UCSD-AML1 (cell line): ENCODE results near the gene ABCA5.
"Not testable (repeated sequence)": the region's sequence is repeated elsewhere in the genome, so short reads cannot be mapped to it uniquely, and the experiment has no call there.

Experiments
- DNase-seq: peaks from one replicate; lab custom pipeline; 2025; ENCODE audit not compliant: unreplicated experiment; lab: John Stamatoyannopoulos, UW

Gene ABCA5

GRCh38 chr17:69333561-69333960 lies 6.6 kb upstream of the ABCA5 start:
- DNase-seq, result no peak

- no peak for DNase-seq
Measured at GRCh38 chr17:69331756-69332155, 4.8 kb upstream of the ABCA5 start.

- no peak for DNase-seq
Measured at GRCh38 chr17:69326377-69327059, 415 bp downstream of the ABCA5 start.

- no peak for DNase-seq
Measured at GRCh38 chr17:69325518-69326376, 1.2 kb downstream of the ABCA5 start.

- DNase-seq, result no peak
Measured at GRCh38 chr17:69323806-69324205, 3.1 kb downstream of the ABCA5 start.

- DNase-seq, result no peak
Measured at GRCh38 chr17:69320908-69321238, 6.1 kb downstream of the ABCA5 start.

GRCh38 chr17:69320210-69320907 lies 6.6 kb downstream of the ABCA5 start:
- DNase-seq, result no peak

GRCh38 chr17:69317625-69318024 lies 9.3 kb downstream of the ABCA5 start:
- no peak for DNase-seq

- no peak for DNase-seq
Measured at GRCh38 chr17:69314246-69315065, 12.5 kb downstream of the ABCA5 start.

- DNase-seq, result no peak
Measured at GRCh38 chr17:69305177-69305576, 21.8 kb downstream of the ABCA5 start.

GRCh38 chr17:69302682-69303081 lies 24.3 kb downstream of the ABCA5 start:
- no peak for DNase-seq

- DNase-seq, result no peak
Measured at GRCh38 chr17:69300222-69300621, 26.7 kb downstream of the ABCA5 start.

- not testable (repeated sequence) for DNase-seq
Measured at GRCh38 chr17:69298120-69298722, 28.7 kb downstream of the ABCA5 start.

GRCh38 chr17:69287168-69287567 lies 39.8 kb downstream of the ABCA5 start:
- DNase-seq, result no peak

- DNase-seq, result no peak
Measured at GRCh38 chr17:69286257-69286656, 40.7 kb downstream of the ABCA5 start.

- DNase-seq, result no peak
Measured at GRCh38 chr17:69284646-69285045, 42.3 kb downstream of the ABCA5 start.

GRCh38 chr17:69282002-69282401 lies 44.9 kb downstream of the ABCA5 start:
- DNase-seq, result no peak

- DNase-seq, result not testable (repeated sequence)
Measured at GRCh38 chr17:69276279-69276678, 50.7 kb downstream of the ABCA5 start.

- no peak for DNase-seq
Measured at GRCh38 chr17:69275751-69276150, 51.2 kb downstream of the ABCA5 start.

- DNase-seq, result no peak
Measured at GRCh38 chr17:69271023-69271422, 55.9 kb downstream of the ABCA5 start.
